ENCODE data around the gene TMEM272.

- TF ChIP-seq YY1 (IDR thresholded peaks at IDR 0.05; ENCODE audit: extremely low read depth, insufficient replicate concordance, low read depth, low read length) (no peak), POLR2A (IDR thresholded peaks at IDR 0.05; ENCODE audit: borderline replicate concordance, extremely low read depth, insufficient read depth, insufficient read length) (no peak), POLR2AphosphoS5 (IDR thresholded peaks at IDR 0.05; ENCODE audit: low read depth, low read length) (no peak)
These were observed 12.4 kb downstream of the TMEM272 start for GRCh38 chr13:51832471-51833152.
